ENCODE data around the gene BABAM1. TPM values are rescaled to one million over a fixed set of nuclear protein-coding genes. Genes with fewer than 3 reads are reported as not detected.

The BABAM1 gene
- polyA plus RNA-seq, 1 experiment: 122 TPM

DNA sequence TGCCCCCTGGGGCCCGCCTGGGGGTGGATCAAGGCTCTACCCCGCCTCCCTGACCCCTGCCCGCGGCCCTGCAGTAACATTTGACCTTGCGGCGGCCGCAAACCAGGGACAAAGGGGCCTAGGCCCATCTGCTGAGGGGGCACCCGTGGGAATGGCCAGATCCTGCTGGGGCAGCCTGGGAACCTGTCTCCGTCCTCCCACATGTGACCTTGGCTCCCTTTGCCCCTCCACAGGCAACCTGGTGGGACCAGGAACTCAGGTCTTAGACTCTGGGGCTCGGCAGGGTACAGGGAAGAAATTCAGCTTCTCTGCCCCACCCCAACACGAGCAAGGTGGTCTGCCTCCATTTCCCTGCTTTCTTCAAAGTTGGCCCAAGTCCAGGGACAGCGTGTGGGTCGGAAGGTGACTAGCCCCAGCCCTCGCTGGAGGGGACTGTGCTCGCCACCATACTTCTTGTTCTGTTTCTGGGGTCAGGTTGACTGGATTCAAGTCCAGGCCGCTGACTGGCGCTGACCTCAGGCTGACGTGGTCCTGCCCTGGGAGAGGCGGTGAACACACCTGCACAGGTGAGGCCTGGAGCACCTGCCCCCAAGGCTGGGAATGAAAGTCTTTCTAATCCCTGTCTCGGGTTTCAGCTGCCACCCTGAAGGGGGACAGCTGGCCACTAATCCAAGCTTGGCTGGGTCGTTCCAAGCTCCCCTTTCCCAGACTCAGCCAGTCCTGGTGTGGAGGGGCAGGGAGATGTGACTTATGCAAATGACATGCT is 19.0 kb upstream of the BABAM1 start:
- no peak overlapping the region for H3K4me3 ChIP-seq (ENCODE audit: low read depth, low read length)
- TF ChIP-seq, protein P1, sequence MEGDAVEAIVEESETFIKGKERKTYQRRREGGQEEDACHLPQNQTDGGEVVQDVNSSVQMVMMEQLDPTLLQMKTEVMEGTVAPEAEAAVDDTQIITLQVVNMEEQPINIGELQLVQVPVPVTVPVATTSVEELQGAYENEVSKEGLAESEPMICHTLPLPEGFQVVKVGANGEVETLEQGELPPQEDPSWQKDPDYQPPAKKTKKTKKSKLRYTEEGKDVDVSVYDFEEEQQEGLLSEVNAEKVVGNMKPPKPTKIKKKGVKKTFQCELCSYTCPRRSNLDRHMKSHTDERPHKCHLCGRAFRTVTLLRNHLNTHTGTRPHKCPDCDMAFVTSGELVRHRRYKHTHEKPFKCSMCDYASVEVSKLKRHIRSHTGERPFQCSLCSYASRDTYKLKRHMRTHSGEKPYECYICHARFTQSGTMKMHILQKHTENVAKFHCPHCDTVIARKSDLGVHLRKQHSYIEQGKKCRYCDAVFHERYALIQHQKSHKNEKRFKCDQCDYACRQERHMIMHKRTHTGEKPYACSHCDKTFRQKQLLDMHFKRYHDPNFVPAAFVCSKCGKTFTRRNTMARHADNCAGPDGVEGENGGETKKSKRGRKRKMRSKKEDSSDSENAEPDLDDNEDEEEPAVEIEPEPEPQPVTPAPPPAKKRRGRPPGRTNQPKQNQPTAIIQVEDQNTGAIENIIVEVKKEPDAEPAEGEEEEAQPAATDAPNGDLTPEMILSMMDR (IDR thresholded peaks at IDR 0.05; ENCODE audit: insufficient read depth, low read depth, low read length): no peak
- CTCF ChIA-PET: interaction anchor here (0.6 to 2.4 kb wide), 5 partner anchors 10 to 47 kb away, joined by 3 to 18 read pairs (median 3); no protein-coding TSS in a partner anchor
- no peak for DNase-seq (ENCODE audit: low read depth)
- H3K27me3 ChIP-seq (ENCODE audit: control insufficient read depth, insufficient read depth, low read length): no peaks in the 10 kb centered on the region
- no peaks in the 10 kb centered on the region for H3K36me3 ChIP-seq (ENCODE audit: control insufficient read depth, insufficient read depth, low read length)
- POLR2A ChIA-PET: no interaction called here

DNA sequence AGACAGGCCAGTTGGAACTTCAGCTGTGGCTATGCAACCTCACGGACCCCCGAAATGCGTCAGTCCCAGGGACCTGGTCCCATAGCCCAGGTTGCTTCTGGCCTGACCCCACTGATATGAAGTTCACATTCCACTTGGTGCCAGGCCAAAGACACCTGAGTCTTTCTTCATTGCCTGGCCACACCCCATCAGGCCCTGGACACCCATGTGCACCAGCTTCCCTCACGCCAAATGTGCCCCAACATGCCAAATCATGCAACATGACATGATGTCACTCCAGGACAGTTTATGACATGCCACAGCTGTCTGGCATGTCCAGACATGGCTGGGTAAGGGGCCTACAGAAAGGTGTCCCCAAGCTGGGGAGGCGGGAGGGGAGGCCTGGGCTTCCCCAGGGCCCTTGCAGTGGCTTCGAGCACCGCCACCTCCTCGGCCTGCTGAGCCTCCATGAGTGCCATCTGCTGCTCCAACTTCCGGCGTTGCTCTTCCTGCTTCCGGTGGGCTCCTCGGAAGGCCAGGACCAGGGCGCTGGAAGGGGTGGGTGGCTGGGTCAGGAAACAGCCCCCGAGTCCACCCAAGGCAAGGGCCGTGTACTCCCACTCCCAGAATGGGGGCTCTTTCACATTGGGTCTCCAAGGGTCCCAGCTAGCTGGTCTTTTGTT is 17.2 kb upstream of the BABAM1 start:
- POLR2A ChIA-PET: no interaction called here
- TF ChIP-seq, protein P1 (IDR thresholded peaks at IDR 0.05; ENCODE audit: insufficient read depth, low read depth, low read length): no peak

DNA sequence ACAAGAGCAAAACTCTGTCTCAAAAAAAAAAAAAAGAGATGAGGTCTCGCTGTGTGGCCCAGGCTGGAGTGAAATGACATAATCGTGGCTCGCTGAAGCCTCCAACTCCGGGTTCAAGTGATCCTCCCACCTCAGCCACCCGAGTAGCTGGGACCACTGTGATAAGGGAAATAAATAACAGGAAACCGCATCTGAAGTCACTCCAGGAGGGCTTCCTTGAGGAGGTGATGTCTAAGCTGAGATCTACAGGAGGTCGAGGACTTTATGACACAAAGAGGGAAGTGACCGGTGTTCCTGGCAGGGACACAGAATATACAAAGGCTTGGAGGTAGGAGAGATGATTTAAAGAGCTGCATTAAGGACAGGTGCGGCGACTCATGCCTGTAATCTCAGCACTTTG is 12.6 kb upstream of the BABAM1 start:
- H3K36me3 ChIP-seq (ENCODE audit: control insufficient read depth, insufficient read depth, low read length): no peaks in the 10 kb centered on the region
- TF ChIP-seq, protein P1 (IDR thresholded peaks at IDR 0.05; ENCODE audit: insufficient read depth, low read depth, low read length): no peak
- no peak for DNase-seq (ENCODE audit: low read depth)
- H3K27me3 ChIP-seq (ENCODE audit: control insufficient read depth, insufficient read depth, low read length): no peaks in the 10 kb centered on the region
- CTCF ChIA-PET: no interaction called here
- POLR2A ChIA-PET: no interaction called here
- H3K4me3 ChIP-seq (ENCODE audit: low read depth, low read length): no peak overlapping the region

More for the DNA sequence above, 17.2 kb upstream of the BABAM1 start:
- Histone ChIP-seq H3K27me3 (ENCODE audit: control insufficient read depth, insufficient read depth, low read length) (no peaks in the 10 kb centered on the region), H3K4me3 (ENCODE audit: low read depth, low read length) (no peak overlapping the region), H3K36me3 (ENCODE audit: control insufficient read depth, insufficient read depth, low read length) (no peaks in the 10 kb centered on the region)
- DNase-seq (ENCODE audit: low read depth): no peak
- CTCF ChIA-PET: interaction anchor here (1.0 to 2.4 kb wide), 5 partner anchors 10 to 43 kb away, joined by 3 to 18 read pairs (median 4); no protein-coding TSS in a partner anchor

DNA sequence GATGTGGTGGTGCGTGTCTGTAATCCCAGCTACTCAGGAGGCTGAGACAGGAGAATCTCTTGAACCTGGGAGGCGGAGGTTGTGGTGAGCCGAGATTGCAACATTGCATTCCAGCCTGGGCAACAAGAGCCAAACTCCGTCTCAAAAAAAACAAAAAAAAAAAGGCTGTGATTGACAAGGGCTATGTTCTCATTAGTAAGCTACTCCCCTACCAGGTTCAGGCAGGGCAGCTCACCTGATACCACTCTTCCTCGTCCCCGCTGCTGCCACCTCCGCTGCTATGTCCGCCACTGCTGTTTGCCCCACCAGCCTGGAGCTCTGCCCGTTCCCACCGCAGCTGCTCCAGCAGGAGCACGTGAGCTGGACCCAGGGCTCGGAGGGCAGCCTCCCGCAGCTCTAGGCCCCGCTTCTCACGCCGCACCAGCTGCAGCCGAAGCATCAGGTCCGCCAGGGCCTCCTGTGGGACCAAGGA is 12.1 kb upstream of the BABAM1 start:
- TF ChIP-seq, protein P1 (IDR thresholded peaks at IDR 0.05; ENCODE audit: insufficient read depth, low read depth, low read length): no peak

DNA sequence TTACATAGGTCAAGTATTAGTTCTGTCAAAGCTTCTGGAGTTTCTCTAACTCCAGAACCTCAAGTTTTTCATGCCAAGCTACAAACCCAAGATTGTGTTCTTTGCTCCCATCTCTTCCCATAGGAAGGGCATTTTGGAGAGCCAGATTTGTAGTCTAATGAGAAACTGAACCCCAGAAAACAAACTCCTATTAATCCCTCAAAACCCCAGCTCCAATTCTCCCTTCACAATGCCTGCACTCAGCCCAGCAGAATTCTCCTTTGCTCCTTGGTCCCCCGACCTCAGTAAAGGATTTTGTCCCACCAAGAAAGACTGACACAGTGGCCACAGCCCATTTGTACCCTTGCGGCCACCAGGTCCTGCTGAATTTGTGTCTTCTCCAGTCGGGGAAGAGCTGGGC is 11.1 kb upstream of the BABAM1 start:
- H3K27me3 ChIP-seq (ENCODE audit: control insufficient read depth, insufficient read depth, low read length): no peaks in the 10 kb centered on the region; the same call in 1 of the 2 replicates
- no peak overlapping the region for H3K4me3 ChIP-seq (ENCODE audit: low read depth, low read length)
- no peaks in the 10 kb centered on the region for H3K36me3 ChIP-seq (ENCODE audit: control insufficient read depth, insufficient read depth, low read length)
- POLR2A ChIA-PET: no interaction called here
- TF ChIP-seq, protein P1 (IDR thresholded peaks at IDR 0.05; ENCODE audit: insufficient read depth, low read depth, low read length): no peak
- DNase-seq (ENCODE audit: low read depth): no peak
- CTCF ChIA-PET: interaction anchor here (1.8 kb wide), 1 partner anchor 9 kb away, joined by 5 read pairs; the partner anchor contains the start of gene USHBP1

More for the DNA sequence above, 12.1 kb upstream of the BABAM1 start:
- DNase-seq (ENCODE audit: low read depth): no peak
- no peaks in the 10 kb centered on the region for H3K36me3 ChIP-seq (ENCODE audit: control insufficient read depth, insufficient read depth, low read length)
- ChIA-PET CTCF (interaction anchor here (1.8 kb wide), 1 partner anchor 10 kb away, joined by 5 read pairs; the partner anchor contains the start of gene USHBP1), POLR2A (no interaction called here)
- no peaks in the 10 kb centered on the region; the same call in 1 of the 2 replicates for H3K27me3 ChIP-seq (ENCODE audit: control insufficient read depth, insufficient read depth, low read length)
- no peak overlapping the region for H3K4me3 ChIP-seq (ENCODE audit: low read depth, low read length)
